K562 (cell line): Measurements from ENCODE around the gene MED13L. TPM values are rescaled to one million over a fixed set of nuclear protein-coding genes. Genes with fewer than 3 reads are reported as not detected.

Experiments
- BCLAF1 ChIP-seq, 2 experiments: fragments of 450-650 bp in 1 of 2; IDR thresholded peaks; 2 replicates each; pipeline ENCODE4 v1.6.1; 2011 to 2017; ENCODE audit warnings: low read depth in 2 of 2, antibody characterized with exemption in 1 of 2, borderline replicate concordance in 1 of 2, low read length in 1 of 2, mild to moderate bottlenecking in 1 of 2, mixed read lengths in 1 of 2; ENCODE audit not compliant: control insufficient read depth in 1 of 2
- CBX2 ChIP-seq: fragments of 200-600 bp; sonication (generic); IDR thresholded peaks from one replicate; pipeline ENCODE4 v1.6.1; 2012; ENCODE audit warnings: mild to moderate bottlenecking, low read length, inconsistent platforms; ENCODE audit not compliant: insufficient read depth, poor library complexity, severe bottlenecking
- EP300 ChIP-seq: IDR thresholded peaks from 2 replicates; pipeline ENCODE4 v1.6.1; 2012; ENCODE audit warnings: low read length, improper control_type of control experiment
- GTF2E2 ChIP-seq: fragments of 200-800 bp; sonication (Bioruptor generic); IDR thresholded peaks from 2 replicates; pipeline ENCODE4 v1.6.1; 2016; ENCODE audit warnings: missing genetic modification characterization, missing compliant biosample characterization
- HMG20A ChIP-seq: fragments of 450-650 bp; formaldehyde crosslinking; conservative IDR thresholded peaks from 2 replicates; pipeline ENCODE4 v1.4.0; 2020; ENCODE audit warnings: mild to moderate bottlenecking, mixed read lengths
- KAT8 ChIP-seq: fragments of 450-650 bp; IDR thresholded peaks from 2 replicates; pipeline ENCODE4 v1.6.1; 2016; ENCODE audit warnings: low read depth, mild to moderate bottlenecking
- KLF1 ChIP-seq: fragments of 450-650 bp; IDR thresholded peaks from 2 replicates; pipeline ENCODE4 v1.6.1; 2016; ENCODE audit warnings: missing genetic modification characterization, missing compliant biosample characterization
- MTA1 ChIP-seq: fragments of 450-650 bp; IDR thresholded peaks from 2 replicates; pipeline ENCODE4 v1.6.1; 2017; ENCODE audit warnings: borderline replicate concordance
- MYNN ChIP-seq, 2 experiments: sonication (generic); formaldehyde crosslinking in 1 of 2; IDR thresholded peaks; 2 replicates each; pipeline versions ENCODE4 v1.5.0 to v1.6.1; 2016 to 2020; ENCODE audit warnings: antibody characterized with exemption in 1 of 2, missing genetic modification reagents in 1 of 2
- NCOA2 ChIP-seq, 2 experiments: fragments of 450-650 bp; IDR thresholded peaks; 2 replicates each; pipeline ENCODE4 v1.6.1; 2018; ENCODE audit warnings: mild to moderate bottlenecking in 2 of 2, moderate library complexity in 1 of 2; ENCODE audit not compliant: partially characterized antibody in 2 of 2
- NFATC3 ChIP-seq: fragments of 450-650 bp; IDR thresholded peaks from 2 replicates; pipeline ENCODE4 v1.6.1; 2017; ENCODE audit warnings: mild to moderate bottlenecking
- OTX1 ChIP-seq: fragments of 450-650 bp; formaldehyde crosslinking; IDR thresholded peaks from 2 replicates; pipeline ENCODE4 v1.4.0; 2022; ENCODE audit warnings: mild to moderate bottlenecking
- POLR2G ChIP-seq: fragments of 200-400 bp; formaldehyde crosslinking; IDR thresholded peaks from 2 replicates; pipeline ENCODE4 v1.6.1; 2017; ENCODE audit warnings: low read depth, mild to moderate bottlenecking, antibody characterized with exemption, low read length, moderate library complexity
- PRMT5 ChIP-seq: sonication (generic); formaldehyde crosslinking; IDR thresholded peaks from 2 replicates; pipeline ENCODE4 v1.5.0; 2020; ENCODE audit warnings: missing genetic modification reagents
- RBM22 ChIP-seq: fragments of 200-400 bp; formaldehyde crosslinking; IDR thresholded peaks from 2 replicates; pipeline ENCODE4 v1.6.1; 2018; ENCODE audit warnings: low read length, low read depth; ENCODE audit not compliant: poor library complexity, severe bottlenecking
- ZC3H11A ChIP-seq: IDR thresholded peaks from 2 replicates; pipeline ENCODE4 v1.6.1; 2012; ENCODE audit warnings: low read depth, low read length, improper control_type of control experiment
- ZNF140 ChIP-seq: fragments of 250-450 bp; sonication (Bioruptor Pico); IDR thresholded peaks from 2 replicates; pipeline ENCODE4 v1.8.0; 2021; ENCODE audit warnings: moderate library complexity, mild to moderate bottlenecking, inconsistent platforms
- ZNF263 ChIP-seq: sonication (generic); formaldehyde crosslinking; IDR thresholded peaks from 2 replicates; pipeline ENCODE4 v1.8.0; 2022; ENCODE audit warnings: mild to moderate bottlenecking, missing genetic modification reagents, borderline replicate concordance
- polyA plus RNA-seq, 8 experiments: library from polyadenylated mRNA; depleted of rRNA in 4 of 8; stranded (reverse) in 5 of 8; unstranded in 3 of 8; fragments of >200 nt; fragmentation: Nextera tagmentation in 2 of 8; fragmentation: Illumina TruSeq in 1 of 8; extraction: Ambion mirVana in 2 of 8; extraction: Trizol in 1 of 8; gene quantifications; 2 replicates each; pipeline versions ENCODE4 v1.2.1 to v1.2.3, GENCODE V29; 2011 to 2014; ENCODE audit warnings: inconsistent platforms in 1 of 8, missing spikeins in 1 of 8
- total RNA-seq, 7 experiments: library from RNA; depleted of rRNA in 6 of 7; stranded (reverse); fragments of >200 nt in 6 of 7; fragmentation: Illumina TruSeq in 2 of 7; extraction: Trizol in 2 of 7; gene quantifications; 2 replicates each; pipeline versions ENCODE4 v1.2.1 to v1.2.3, GENCODE V29; 2011 to 2021; ENCODE audit warnings: low replicate concordance in 1 of 7
- TF ChIP-seq, protein P1 (sequence below): fragments of 250-450 bp; sonication (Bioruptor Pico); IDR thresholded peaks from 2 replicates; pipeline ENCODE4 v1.5.0; 2021
- TF ChIP-seq, protein P2 (sequence below): fragments of 450-650 bp; IDR thresholded peaks from 2 replicates; pipeline ENCODE4 v1.6.1; 2017; ENCODE audit warnings: mild to moderate bottlenecking, moderate library complexity
- TF ChIP-seq, protein P3 (sequence below): IDR thresholded peaks from 3 replicates; pipeline ENCODE4 v1.6.1; 2011; ENCODE audit warnings: borderline replicate concordance, mild to moderate bottlenecking; ENCODE audit not compliant: insufficient read length, insufficient read depth

MED13L gene
- total and polyA plus RNA-seq, 9 of the 15 experiments (the other 6 are each of a cell fraction or from before 2014, with no cell fraction given), result 13.4 to 90.3 (median 36.9) TPM

- TF ChIP-seq CBX2 (no peak), ZNF263 (CRISPR knock-in tag) (no peak), ZNF140 (CRISPR knock-in tag) (no peak), PRMT5 (CRISPR knock-in tag) (no peak), BCLAF1 (IDR thresholded peaks at IDR 0.05; ENCODE audit: borderline replicate concordance in 1 of 2, control insufficient read depth in 1 of 2, low read depth in 2 of 2, low read length in 1 of 2) (no peak), GTF2E2 (tag) (no peak), OTX1 (CRISPR knock-in tag) (no peak), HMG20A (CRISPR knock-in tag) (no peak), ZC3H11A (no peak), MYNN (IDR thresholded peaks at IDR 0.05) (peak; percentile 77; the same call in 1 of the 2 replicates), MYNN (CRISPR knock-in tag; IDR thresholded peaks at IDR 0.05) (no peak), NFATC3 (no peak), RBM22 (no peak), KAT8 (no peak), NCOA2 (IDR thresholded peaks at IDR 0.05; ENCODE audit: partially characterized antibody in 2 of 2) (no peak), EP300 (peak; percentile 21; the same call in 1 of the 2 replicates), KLF1 (tag) (no peak), MTA1 (0 out of 2 replicates have a peak, but pooled peaks have one; percentile 16), POLR2G (no peak)
- TF ChIP-seq, protein P1, sequence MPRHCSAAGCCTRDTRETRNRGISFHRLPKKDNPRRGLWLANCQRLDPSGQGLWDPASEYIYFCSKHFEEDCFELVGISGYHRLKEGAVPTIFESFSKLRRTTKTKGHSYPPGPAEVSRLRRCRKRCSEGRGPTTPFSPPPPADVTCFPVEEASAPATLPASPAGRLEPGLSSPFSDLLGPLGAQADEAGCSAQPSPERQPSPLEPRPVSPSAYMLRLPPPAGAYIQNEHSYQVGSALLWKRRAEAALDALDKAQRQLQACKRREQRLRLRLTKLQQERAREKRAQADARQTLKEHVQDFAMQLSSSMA (CRISPR knock-in tag), result no peak
- TF ChIP-seq, protein P2, sequence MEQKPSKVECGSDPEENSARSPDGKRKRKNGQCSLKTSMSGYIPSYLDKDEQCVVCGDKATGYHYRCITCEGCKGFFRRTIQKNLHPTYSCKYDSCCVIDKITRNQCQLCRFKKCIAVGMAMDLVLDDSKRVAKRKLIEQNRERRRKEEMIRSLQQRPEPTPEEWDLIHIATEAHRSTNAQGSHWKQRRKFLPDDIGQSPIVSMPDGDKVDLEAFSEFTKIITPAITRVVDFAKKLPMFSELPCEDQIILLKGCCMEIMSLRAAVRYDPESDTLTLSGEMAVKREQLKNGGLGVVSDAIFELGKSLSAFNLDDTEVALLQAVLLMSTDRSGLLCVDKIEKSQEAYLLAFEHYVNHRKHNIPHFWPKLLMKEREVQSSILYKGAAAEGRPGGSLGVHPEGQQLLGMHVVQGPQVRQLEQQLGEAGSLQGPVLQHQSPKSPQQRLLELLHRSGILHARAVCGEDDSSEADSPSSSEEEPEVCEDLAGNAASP, result no peak
- TF ChIP-seq, protein P3, sequence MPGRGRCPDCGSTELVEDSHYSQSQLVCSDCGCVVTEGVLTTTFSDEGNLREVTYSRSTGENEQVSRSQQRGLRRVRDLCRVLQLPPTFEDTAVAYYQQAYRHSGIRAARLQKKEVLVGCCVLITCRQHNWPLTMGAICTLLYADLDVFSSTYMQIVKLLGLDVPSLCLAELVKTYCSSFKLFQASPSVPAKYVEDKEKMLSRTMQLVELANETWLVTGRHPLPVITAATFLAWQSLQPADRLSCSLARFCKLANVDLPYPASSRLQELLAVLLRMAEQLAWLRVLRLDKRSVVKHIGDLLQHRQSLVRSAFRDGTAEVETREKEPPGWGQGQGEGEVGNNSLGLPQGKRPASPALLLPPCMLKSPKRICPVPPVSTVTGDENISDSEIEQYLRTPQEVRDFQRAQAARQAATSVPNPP, result no peak
Measured at GRCh38 chr12:116123451-116124258, 153.8 kb downstream of the MED13L start (continued).
